Astrocyte (in vitro differentiated cells and primary cell): ENCODE results near the gene ZNF30.
"Not testable (repeated sequence)": the region's sequence is repeated elsewhere in the genome, so short reads cannot be mapped to it uniquely, and the experiment has no call there.

ENCODE experiments used
- EZH2 ChIP-seq: IDR thresholded peaks from 2 replicates; pipeline ENCODE4 v1.6.1; 2012; ENCODE audit warnings: mild to moderate bottlenecking, low read length, inconsistent platforms; ENCODE audit not compliant: insufficient read depth
- TF ChIP-seq, protein P1 (sequence below): IDR thresholded peaks from 2 replicates; pipeline ENCODE4 v1.5.1; 2011; ENCODE audit warnings: low read depth, mild to moderate bottlenecking, inconsistent platforms, low read length, moderate library complexity; ENCODE audit not compliant: insufficient read depth

DNA sequence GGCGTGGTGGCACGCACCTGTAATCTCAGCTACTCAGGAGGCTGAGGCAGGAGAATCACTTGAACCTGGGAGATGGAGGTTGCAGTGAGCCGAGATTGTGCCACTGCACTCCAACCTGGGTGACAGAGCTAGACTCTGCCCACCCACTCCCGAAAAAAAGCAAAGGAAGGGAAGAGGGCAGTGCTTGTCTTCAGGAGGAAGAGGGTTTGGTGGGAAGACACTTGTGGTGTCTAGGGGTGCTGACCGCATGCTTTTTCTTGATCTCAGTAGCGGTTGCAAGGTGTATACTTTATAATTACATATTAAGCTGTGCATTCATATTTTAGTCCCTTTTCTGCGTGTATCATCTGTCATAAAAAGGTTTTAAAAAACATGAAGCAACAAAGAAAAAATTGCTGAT, 65.9 kb downstream of the ZNF30 start:
- TF ChIP-seq, protein P1, sequence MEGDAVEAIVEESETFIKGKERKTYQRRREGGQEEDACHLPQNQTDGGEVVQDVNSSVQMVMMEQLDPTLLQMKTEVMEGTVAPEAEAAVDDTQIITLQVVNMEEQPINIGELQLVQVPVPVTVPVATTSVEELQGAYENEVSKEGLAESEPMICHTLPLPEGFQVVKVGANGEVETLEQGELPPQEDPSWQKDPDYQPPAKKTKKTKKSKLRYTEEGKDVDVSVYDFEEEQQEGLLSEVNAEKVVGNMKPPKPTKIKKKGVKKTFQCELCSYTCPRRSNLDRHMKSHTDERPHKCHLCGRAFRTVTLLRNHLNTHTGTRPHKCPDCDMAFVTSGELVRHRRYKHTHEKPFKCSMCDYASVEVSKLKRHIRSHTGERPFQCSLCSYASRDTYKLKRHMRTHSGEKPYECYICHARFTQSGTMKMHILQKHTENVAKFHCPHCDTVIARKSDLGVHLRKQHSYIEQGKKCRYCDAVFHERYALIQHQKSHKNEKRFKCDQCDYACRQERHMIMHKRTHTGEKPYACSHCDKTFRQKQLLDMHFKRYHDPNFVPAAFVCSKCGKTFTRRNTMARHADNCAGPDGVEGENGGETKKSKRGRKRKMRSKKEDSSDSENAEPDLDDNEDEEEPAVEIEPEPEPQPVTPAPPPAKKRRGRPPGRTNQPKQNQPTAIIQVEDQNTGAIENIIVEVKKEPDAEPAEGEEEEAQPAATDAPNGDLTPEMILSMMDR, result not testable (repeated sequence)
- not testable (repeated sequence) for TF ChIP-seq EZH2
